Skeletal muscle satellite cell (primary cell): ENCODE data around the gene FSCN2.
A peak's percentile ranks its signal among the peaks of the same experiment; 100 is the strongest.

Source experiments
- H3K27me3 ChIP-seq: 2 replicates; pipeline ENCODE4 v1.7.0; 2013; ENCODE audit warnings: low read length; ENCODE audit not compliant: control insufficient read depth, insufficient read depth
- H3K36me3 ChIP-seq: 2 replicates; pipeline ENCODE4 v1.7.0; 2013; ENCODE audit warnings: mild to moderate bottlenecking, control low read depth, low read length; ENCODE audit not compliant: insufficient read depth
- H3K4me1 ChIP-seq: 2 replicates; pipeline ENCODE4 v1.7.0; 2013; ENCODE audit warnings: low read length; ENCODE audit not compliant: control insufficient read depth, insufficient read depth
- H3K4me2 ChIP-seq: 2 replicates; pipeline ENCODE4 v1.7.0; 2013; ENCODE audit warnings: mild to moderate bottlenecking, low read length
- H3K4me3 ChIP-seq: 2 replicates; pipeline ENCODE4 v1.7.0; 2013; ENCODE audit warnings: low read length
- H3K9ac ChIP-seq: 2 replicates; pipeline ENCODE4 v1.7.0; 2013; ENCODE audit warnings: mild to moderate bottlenecking, low read depth, low read length, moderate library complexity
- H3K9me3 ChIP-seq: replicated peaks from 2 replicates; pipeline ENCODE4 v1.7.0; 2013; ENCODE audit warnings: mild to moderate bottlenecking, control low read depth, low read length

FSCN2 gene

DNA sequence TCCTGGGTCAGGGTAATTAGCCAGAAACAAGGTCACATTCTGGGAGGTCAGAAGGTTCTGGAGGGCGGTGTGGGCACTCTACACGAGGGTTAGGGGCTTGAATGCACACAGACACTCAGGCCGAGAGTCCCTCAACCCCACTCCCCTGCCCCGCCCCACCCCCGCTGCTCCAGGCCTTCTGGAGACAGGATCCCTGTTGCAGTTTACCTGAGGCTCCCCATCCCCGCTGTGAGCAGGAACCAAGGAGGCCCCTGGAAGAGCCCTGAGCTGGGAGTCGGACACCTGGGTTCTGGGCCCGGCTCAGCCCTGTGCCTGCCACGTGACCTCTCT, 11.2 kb upstream of the FSCN2 start:
- Histone ChIP-seq H3K27me3 (no peaks in the 10 kb centered on the region), H3K4me2 (peak overlapping the region; percentile 98), H3K36me3 (peaks cover 10% of the 10 kb centered on the region), H3K9me3 (no peaks in the 10 kb centered on the region), H3K9ac (peak overlapping the region; percentile 96), H3K4me1 (peaks cover 52% of the 10 kb centered on the region), H3K4me3 (peak overlapping the region; percentile 79)

GRCh38 chr17:81517339-81518112, 10.7 kb upstream of the FSCN2 start:
- H3K4me2 ChIP-seq = peak overlapping the region; percentile 98

GRCh38 chr17:81518113-81518784, 9.9 kb upstream of the FSCN2 start:
- Histone ChIP-seq H3K27me3 (no peaks in the 10 kb centered on the region), H3K4me2 (peak overlapping the region; percentile 87), H3K4me1 (peaks cover 54% of the 10 kb centered on the region), H3K9me3 (no peaks in the 10 kb centered on the region), H3K9ac (peak overlapping the region; percentile 51), H3K4me3 (peak overlapping the region; percentile 70), H3K36me3 (peaks cover 7% of the 10 kb centered on the region)

More at GRCh38 chr17:81517339-81518112, 10.7 kb upstream of the FSCN2 start:
- H3K27me3 ChIP-seq = no peaks in the 10 kb centered on the region
- H3K9ac ChIP-seq = peak overlapping the region; percentile 4
- peak overlapping the region; percentile 28 for H3K4me3 ChIP-seq
- peaks cover 7% of the 10 kb centered on the region for H3K36me3 ChIP-seq
- no peaks in the 10 kb centered on the region for H3K9me3 ChIP-seq
- H3K4me1 ChIP-seq = peaks cover 52% of the 10 kb centered on the region

GRCh38 chr17:81518785-81519283, 9.3 kb upstream of the FSCN2 start:
- Histone ChIP-seq H3K4me3 (peak overlapping the region; percentile 70), H3K9ac (peak overlapping the region; percentile 51), H3K4me1 (peaks cover 57% of the 10 kb centered on the region), H3K4me2 (peak overlapping the region; percentile 87), H3K9me3 (no peaks in the 10 kb centered on the region), H3K36me3 (peaks cover 7% of the 10 kb centered on the region), H3K27me3 (no peaks in the 10 kb centered on the region)

DNA sequence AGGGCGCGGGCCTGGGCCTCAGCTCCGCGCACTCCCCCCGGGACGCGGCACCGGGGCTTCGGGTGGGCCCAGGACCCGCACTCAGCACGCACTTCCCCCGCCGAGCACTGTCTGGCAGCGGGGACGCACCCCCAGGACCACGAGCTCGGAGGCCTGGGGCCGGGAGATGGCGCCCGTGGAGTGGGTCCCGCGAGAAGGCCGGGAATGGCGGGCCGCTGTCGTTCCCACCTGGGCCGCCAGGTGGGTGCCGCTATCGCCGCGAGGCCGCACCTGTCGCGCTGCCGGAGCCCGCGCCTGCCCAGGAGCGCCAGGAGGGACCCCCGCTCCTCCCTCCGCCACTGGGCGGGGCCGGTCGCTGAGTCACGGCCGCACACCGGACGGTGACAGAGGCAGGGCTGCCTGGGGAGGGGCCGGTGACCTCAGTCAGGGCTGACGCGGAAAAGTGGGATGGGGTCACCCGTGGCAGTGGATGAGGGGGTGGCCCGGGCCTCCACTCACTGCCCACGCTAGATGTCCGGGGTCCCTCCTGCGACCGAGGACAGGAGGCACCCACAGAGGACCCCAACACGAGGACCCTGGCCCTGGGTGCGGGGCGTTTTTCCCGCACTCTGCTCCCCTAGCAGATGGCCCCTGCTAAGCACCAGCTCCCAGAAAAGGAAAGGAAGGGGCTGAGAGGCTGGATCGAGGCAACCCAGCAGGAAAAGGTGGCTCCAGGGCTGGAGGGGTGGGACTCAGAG, 8.7 kb upstream of the FSCN2 start:
- Histone ChIP-seq H3K36me3 (peaks cover 7% of the 10 kb centered on the region), H3K27me3 (peaks cover 2% of the 10 kb centered on the region), H3K4me1 (peaks cover 53% of the 10 kb centered on the region), H3K4me3 (peak overlapping the region; percentile 70), H3K4me2 (peak overlapping the region; percentile 87), H3K9ac (peak overlapping the region; percentile 51), H3K9me3 (no peaks in the 10 kb centered on the region)

GRCh38 chr17:81520021-81520901, 7.9 kb upstream of the FSCN2 start:
- Histone ChIP-seq H3K4me2 (peak overlapping the region; percentile 87), H3K9ac (no peak overlapping the region), H3K4me1 (peaks cover 53% of the 10 kb centered on the region), H3K9me3 (no peaks in the 10 kb centered on the region), H3K36me3 (peaks cover 7% of the 10 kb centered on the region), H3K4me3 (no peak overlapping the region), H3K27me3 (peaks cover 6% of the 10 kb centered on the region)

DNA sequence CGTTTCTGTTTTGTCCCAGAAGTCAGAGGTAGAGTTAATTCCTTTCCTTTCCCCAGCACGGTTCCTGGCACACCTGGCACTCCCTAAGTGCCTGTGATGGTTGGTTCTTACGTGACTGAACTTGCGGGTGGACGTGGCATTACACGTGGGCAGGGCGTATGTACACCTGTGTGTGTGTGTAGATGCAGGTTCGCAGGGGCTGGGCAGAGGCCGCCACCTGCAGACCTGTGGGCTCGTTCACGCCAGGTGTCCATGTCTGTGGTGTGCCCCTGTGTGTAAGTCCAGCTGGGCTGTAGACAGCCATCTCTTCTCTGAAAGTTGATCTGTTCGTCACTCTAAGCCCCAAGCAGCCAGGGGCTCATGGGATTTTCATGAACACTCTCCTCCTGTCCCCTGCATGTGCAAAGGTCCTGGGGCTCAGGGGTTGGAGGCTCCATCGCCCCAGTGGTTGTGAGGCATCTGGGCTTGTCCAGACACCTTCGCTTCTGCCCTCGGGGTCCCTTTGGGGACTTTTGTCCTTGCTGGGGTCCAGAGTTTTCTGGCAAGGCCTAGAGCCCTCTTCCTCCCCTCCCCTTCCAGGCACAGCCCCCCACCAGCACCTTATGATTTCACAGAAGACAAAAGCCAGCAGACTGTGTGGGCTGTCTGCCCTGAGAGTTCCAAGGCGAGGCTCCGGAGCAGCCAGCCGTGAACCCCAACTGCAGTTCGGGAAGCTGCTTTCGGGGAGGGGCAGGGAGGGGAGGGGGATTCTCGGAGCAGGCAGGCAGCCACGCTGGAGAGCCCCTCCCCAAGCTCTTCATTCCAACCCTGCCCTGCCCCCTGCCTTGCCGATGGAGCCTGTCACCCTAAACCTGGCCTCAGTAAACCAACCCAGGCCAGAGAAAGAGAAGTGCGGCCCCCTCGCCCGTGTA, 5.4 kb upstream of the FSCN2 start:
- H3K4me3 ChIP-seq = no peak overlapping the region
- peaks cover 13% of the 10 kb centered on the region for H3K27me3 ChIP-seq
- peaks cover 36% of the 10 kb centered on the region for H3K4me1 ChIP-seq

GRCh38 chr17:81523402-81524038, 4.7 kb upstream of the FSCN2 start:
- Histone ChIP-seq H3K4me3 (no peak overlapping the region), H3K4me1 (peaks cover 31% of the 10 kb centered on the region), H3K9ac (peak overlapping the region; percentile 11), H3K27me3 (peaks cover 20% of the 10 kb centered on the region), H3K4me2 (peak overlapping the region; percentile 46), H3K9me3 (no peaks in the 10 kb centered on the region), H3K36me3 (no peaks in the 10 kb centered on the region)

More for the DNA sequence above, 5.4 kb upstream of the FSCN2 start:
- H3K9ac ChIP-seq = no peak overlapping the region
- H3K9me3 ChIP-seq = no peaks in the 10 kb centered on the region
- H3K4me2 ChIP-seq = peak overlapping the region; percentile 46
- peaks cover 3% of the 10 kb centered on the region for H3K36me3 ChIP-seq

- Histone ChIP-seq H3K4me1 (peaks cover 24% of the 10 kb centered on the region), H3K9ac (no peak overlapping the region), H3K4me3 (no peak overlapping the region), H3K27me3 (peaks cover 28% of the 10 kb centered on the region), H3K4me2 (no peak overlapping the region), H3K36me3 (no peaks in the 10 kb centered on the region), H3K9me3 (no peaks in the 10 kb centered on the region)
These were observed 3.9 kb upstream of the FSCN2 start for GRCh38 chr17:81524039-81524864.
